Activated naive CD4-positive, alpha-beta T cell (primary cell): ENCODE results near the gene FAM107B.
A peak's percentile ranks its signal among the peaks of the same experiment; 100 is the strongest.
"Not testable (repeated sequence)": the region's sequence is repeated elsewhere in the genome, so short reads cannot be mapped to it uniquely, and the experiment has no call there.

Source experiments
- DNase-seq, 4 experiments: peaks; one replicate each; lab custom pipeline; 2025; lab: John Stamatoyannopoulos, UW

The FAM107B gene

DNA sequence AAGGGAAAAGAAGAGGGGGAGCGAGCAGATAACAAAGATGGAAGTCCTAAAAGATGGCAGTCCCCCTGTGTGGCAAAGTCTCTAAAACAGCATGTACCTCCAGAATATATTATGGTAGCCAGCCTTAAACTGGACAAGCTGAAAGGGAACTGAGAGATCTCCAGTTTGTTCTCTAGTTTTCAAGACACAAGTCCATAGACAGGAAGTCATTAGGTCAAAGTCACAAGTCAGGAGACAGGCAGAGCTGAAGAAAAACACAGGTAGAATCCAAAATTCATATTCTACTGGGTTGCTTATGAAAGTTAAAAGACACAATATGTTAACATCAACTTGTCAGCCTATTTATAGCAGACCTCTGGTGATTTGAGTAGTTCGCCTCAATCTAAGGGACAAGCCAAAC, 38.7 kb downstream of the FAM107B start:
- no peak for DNase-seq

DNA sequence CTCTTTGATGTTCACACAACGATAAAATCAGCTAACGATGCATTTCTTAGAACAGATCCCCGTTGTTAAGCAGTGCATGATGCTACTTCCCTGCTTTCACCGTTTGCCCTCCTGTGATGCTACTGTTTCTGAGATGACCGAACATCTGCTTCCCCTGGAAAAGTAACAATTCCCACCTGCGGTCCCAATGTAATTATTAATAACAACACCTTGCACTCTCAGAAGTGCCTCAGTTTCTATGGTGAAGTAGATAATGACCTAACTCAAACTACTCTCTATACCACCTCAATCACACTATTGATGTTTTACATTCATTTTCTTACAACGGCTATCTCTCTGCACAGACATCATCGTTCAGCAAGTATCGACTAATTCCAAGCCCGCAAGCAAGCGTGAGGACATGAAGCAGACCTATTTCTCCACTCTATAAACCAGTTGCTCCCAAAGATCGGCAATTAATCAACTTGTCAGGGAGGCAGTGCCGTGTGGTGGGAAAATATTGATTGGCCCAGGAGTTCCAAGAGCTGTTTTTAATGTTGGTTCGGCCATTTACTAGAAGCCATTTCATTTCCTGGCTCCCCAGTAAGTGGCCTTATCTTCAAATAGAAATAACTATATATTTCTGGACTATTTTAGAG, 42.7 kb downstream of the FAM107B start:
- no peak for DNase-seq

DNA sequence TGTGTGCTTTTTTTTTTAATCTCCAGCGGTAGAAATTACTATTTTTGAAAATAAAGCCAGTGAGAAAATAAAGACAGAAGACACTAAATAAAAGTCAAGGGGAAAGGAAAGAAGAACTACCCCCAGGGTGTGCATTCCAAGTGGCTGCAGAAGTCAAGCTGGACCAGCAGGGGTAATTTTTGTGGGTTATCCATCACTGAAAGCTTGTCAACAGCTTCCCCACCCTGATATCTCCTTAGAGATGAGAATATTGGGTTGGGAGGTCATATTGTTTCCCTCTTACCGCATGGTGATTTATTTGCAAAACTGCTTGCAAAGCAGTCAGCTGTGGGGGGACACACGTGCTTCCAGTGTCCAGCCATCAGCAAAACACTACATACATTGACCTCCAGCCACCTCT, 46.4 kb downstream of the FAM107B start:
- DNase-seq, result no peak

DNA sequence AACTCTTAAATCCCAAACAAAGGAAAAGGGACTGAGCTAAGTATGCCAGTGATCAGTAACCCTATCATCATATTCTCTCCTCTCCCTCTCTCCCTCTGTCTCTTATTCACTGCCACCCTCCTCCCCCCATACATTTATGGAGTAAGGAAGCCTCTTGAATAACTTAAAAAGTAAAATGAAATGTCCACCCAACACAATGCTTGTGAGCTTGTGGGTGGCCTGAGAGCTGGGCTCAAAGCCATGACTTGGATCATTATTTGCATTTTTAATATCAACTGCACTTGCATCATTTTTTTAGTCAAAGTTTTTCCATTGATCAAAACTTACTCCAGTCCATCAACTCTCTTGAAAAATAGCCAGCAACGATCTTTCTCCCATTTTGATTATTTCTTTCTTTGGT, 46.8 kb downstream of the FAM107B start:
- no peak for DNase-seq

DNA sequence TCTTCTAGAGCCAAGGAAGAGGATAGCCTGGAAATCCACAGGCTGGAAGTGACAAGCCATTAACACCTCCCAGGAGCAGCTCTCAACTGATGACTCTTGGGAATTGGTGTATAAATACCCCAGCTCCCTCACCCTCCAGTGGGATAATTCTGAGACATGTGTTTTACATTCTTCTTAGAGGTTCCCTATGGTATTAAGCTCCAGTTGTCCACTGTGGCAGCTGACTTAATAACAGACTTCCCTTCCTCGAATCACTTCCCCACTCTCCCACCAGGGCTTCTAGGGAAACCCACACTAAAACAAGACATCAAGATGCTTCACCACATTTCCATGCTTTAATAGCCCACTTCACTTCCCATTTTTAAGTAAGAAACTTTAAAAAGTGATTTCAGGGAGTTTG, 47.2 kb downstream of the FAM107B start:
- DNase-seq, result no peak

DNA sequence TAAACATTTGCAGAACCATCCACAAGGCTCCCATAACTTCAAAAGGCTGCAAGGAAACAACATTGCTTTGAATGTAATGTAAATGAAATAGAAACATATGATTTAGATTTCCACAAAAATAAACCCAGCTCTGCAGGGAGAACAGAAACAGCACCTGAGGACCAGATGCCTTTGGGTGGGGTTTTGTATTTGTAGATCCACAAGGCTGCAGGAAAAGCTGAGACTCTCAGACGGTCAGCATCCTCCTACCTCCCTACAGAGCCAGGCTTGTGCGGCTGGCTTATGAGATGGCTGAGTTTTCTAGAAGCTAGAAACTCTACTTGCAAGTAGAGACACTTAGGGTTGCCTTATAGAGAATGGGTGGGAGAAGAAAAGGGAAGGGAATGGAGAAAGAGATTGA, 49.8 kb downstream of the FAM107B start:
- DNase-seq, result no peak

DNA sequence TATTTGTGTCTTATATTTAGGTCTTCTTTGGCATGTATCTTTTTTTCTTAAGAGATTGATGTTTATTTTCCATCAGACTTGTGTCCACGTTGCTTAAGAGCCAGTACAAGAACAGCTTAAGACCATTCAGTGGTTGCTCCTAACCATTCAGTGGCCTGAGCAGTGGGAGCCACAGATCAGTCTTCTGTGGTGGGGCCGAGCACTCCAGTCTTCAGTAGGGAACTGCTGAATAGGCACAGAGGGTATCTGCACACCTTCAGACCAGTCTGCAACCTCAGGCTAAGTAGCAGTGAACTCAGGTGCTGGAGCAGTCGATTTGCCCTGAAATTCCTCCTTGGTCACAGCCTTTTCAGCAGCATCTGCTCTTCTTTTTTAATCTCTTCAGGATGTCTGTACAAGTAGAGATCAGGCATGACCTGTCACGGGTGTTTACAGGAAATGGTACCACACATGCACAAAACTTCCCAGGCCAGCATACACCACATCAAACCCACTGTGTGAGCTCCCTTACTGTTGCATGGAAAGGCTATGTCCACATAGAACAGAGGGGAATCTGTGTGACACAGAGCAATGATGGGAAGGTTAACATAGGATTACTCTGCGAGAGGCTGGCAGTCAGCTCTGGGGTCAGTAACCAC, 51.5 kb downstream of the FAM107B start:
- peak in 1 of 4 experiments; percentile 15 for DNase-seq

DNA sequence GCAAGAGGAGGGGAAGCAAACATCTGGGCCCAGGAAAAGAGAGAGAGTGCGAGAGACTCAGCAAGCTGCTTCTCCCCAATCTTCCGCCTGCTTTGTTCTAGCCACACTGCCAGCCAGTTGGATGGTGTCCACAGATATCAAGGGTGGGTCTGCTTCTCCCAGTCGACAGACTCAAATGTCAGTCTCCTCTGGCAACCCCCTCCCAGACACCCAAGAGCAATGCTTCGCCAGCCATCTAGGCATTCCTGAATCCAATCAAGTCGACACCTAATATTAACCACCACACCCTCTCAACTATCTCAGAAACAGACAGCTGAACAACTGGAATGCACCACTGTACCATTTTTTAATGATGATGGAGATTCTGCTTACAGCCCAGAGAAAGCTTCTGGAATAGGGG, 57.1 kb downstream of the FAM107B start:
- DNase-seq, result no peak

DNA sequence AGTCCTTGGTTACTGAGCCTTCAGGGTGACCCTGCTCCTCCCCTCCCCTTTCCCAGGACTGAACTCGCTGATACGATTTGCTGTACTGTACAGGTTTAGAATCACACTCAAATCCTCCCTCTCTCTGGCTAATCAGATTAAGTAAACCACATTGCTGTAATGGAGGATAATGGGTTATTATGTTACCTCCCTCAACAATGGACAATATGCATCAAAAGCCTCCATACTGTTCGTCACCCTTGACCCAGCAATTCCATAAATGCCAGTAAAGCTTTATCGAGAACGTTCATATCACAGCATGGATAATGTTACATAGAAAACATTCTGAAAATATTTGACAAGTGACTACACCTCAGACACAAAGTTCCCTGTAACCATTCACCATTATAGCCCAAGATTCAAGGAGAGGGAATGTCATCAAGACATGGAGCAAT, 61.7 kb downstream of the FAM107B start:
- DNase-seq, result no peak

DNA sequence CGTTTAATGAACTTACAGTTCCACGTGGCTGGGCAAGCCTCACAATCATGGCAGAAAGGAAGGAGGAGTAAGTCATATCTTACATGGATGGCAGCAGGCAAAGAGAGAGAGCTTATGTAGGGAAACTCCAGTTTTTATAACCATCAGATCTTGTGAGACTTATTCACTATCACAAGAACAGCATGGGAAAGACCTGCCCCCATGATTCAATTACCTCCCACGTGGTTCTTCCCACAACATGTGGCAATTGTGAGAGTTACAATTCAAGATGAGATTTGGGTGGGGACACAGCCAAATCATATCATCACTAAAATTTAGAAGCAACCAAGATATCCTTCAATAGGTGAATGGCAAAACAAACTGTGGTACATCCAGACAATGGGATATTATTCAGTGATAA, 65.4 kb downstream of the FAM107B start:
- DNase-seq, result not testable (repeated sequence)

DNA sequence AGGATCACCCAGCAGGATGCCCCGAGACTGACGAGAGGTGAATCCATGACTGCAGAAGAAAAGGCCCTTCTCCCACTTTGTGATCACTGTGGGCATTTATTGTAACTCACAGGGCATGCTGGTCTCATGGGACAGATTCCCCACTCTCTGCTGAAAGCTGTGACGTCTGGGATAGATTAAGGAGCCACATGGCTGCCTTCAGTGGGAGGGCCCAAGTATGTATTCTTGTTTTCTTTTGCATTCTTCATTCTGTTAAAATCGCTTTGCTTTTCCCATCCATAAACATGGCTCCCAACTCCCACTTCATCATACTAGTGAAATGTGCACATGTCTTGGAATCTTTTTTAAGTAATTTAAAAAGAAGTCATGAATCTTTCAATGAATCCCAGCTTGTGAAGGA, 67.2 kb downstream of the FAM107B start:
- DNase-seq, result no peak

DNA sequence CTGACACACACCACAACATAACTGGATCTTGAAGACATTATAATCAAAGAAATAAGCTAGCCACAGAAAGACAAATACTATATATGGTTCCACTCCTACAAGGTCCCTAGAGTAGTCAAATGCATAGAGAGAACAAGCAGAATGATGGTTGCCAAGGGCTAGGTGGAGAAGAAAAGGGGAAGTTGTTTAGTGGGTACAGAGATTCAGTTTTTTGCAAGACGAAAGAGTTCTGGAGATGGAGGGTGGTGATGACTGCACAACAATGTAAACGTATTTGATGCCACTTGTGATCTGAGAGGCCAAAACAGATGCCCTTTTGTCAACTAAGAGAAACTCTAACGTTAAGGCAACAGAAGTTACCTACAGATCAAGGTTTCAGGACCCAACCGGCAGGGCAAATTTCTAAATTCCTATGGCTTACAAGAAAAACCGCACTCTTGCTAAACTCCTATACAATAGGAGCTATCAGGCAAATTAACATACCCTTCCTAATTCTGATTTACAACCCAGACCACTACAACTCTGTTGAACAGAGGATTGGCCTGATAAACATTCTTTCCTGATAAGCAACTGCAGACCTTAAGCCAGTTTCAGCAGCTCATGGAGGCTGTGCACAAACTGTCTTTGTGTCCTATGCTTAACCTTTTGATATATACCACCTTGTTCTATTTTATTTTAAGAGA, 69.0 kb downstream of the FAM107B start:
- no peak for DNase-seq

DNA sequence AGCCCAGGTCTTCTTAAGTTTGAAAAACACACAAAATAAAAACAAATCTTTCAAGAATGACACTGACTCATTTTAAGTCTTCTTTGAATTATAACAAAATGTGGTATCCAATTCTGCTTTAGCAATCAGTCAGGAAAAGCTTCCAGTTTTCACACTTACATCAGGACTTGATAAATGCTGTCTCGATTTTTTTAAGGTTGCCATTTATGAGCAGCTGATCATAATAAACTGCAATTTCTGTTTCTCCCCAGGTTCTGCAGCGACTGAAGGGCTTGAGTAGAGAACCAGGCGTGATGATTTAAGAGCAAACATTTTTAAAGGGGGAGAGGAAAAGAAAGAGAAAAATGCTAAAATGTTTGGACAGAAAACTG, 71.1 kb downstream of the FAM107B start:
- DNase-seq, result no peak

DNA sequence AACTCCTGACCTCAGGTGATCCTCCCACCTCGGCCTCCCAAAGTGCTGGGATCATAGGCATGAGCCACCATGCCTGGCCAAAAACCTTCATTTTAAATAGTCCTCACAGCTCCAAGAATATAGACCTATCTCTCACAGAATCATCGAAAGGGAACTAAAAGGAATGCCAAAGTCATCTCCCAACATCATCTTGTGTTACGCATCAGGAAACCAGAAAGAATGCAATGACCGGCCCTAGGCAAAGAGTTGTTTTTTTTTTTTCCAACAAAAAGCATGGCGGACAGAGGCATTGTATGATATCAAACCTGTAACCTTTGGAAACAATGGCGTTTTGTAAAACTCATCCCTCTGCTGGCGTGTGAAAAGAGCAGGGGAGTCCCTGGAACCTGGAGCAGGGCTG, 73.2 kb downstream of the FAM107B start:
- DNase-seq, result no peak

DNA sequence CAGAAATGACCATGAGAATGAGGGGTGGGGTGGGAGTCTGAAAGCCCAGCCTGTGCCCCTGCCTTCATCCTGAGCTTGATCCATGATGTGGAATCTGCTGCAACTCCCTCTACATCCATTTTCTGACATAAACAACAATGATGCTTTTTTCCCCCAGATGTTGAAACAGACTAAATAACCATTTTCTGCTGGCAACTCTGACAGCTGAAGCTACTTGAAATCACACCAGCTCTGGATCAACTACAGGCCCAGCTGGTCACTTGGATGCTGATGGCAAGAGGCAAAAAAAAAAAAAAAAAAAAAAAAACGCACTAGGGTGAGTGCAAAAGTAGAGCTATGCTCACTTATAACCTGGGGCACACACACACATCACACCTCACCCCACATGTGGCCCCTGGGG, 74.2 kb downstream of the FAM107B start:
- no peak for DNase-seq

DNA sequence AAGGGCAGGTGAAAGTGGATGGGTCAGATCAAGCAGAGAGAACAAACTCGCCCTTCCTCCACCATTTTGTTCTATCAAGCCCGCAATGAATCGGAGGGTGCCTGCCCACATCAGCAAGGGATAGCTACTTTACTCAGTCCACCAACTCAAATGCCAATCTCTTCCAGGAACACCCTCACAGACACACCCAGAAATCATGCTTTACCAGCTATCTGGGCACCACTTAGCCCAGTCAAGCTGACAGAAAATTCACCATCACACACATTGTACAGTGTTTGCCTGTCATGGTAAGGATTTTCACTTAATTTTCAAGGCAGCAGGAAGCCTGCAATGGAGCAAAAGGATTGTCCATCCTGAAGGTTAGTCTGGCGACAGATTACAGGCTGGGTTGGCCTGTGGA, 75.2 kb downstream of the FAM107B start:
- no peak for DNase-seq

DNA sequence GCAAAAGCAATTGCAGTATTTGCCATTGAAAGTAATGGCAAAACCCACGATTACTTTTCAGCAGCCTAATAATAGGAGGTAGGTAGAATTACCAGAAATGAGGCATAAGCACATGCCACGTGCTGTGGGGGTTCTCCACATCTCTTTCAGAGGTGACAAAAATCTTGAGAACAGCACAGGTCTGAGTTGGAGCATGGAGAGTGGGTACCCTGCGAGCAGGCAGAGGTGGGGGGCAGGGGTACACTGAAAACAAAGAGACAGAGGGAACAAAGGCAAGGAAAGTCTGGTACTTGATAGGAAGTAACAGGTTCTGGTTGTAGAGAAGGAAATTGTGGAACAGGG, 75.9 kb downstream of the FAM107B start:
- no peak for DNase-seq

DNA sequence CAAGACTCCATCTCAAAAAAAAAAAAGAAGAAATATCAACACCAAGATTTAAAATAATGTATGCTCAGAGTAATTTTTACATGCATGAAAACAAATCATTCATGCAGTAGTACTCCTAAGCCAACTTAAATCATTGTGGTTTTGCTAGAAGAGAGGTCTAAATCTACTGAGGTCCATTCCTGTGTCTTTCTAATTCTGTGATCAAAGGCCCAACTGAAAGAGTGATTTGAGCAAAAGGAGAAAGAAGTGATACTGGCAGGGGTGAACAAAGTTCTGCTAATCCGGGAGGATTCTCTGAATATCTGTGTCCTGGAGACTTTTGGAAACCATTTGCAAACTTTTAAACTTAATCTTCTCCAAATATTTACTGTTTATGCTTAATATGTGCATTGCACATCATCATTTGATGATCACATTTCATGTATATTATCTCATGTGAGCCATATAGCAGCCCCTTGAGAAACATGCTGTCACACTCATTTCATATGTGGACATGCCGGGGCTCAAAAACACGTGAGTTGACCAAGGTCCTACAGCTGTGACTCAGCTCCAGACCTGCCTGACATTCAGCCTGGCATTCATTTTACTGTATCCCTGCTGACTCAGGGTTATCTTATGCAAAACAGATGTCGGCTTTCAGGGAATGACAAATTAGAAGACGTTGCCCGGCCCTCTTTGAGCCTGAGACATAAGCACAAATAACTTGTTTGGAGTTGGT, 76.4 kb downstream of the FAM107B start:
- no peak for DNase-seq

DNA sequence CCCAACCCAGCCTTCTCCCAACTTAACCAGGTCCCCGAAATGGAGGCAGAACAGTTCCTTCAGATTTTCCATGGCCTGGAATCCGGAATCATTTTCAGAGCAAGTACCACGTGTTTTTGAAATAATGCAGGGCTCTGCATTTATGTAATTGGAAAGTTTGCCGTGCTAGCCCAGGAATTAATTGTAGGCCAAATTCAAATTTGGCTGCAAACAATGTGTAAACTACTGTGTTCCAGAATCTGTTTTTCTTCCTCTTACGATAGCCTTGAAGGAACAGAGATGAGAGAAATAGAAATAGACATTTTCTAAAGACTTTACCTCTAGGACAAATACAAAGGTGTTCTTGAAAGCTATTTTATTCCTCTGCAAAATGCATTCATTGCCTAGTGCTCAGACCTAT, 77.4 kb downstream of the FAM107B start:
- DNase-seq, result no peak

DNA sequence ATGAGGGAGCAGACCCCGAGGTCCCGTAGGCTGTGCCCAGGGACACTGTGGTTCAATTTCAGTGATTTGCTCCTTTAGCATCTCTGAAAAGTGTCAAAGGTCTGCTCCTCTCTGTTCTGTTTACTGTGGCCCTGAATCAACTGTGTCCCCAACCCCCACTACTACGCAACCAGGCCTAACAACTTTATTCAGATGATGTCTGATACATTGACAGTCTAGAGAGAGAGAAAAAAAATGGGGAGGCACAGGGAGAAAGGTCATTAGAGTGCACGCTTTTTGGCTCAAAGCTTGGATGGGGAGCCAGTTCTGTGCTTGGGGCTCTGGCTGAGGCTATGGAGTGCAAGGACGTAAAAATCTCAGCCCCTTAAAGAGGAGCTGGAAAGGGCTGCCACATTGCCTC, 77.9 kb downstream of the FAM107B start:
- DNase-seq, result no peak

DNA sequence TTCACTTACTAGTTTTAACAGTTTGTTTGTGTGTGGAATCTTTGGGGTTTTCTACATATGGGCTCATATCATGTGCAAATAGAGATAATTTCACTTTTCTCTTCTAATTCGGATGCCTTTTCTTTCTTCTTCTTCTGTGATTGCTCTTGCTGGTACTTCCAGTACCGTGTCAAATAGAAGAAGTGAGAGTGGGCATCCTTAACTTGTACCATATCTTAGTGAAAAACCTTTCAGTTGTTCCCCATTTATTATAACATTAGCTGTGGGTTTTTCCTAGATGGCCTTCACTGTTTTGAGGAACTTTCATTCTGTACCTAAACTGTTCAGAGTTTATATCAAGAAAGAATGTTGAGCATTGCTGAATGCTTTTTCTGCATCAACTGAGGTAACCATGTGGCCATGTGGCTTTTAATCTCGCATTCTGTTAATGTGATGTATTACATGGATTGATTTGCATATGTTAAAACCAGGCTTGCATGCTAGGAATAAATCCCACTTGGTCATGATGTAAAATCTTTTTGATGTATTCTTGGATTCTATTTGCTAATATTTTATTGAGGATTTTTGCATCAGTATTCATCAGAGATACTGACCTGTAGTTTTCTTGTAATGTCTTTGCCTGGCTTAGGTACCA, 78.7 kb downstream of the FAM107B start:
- DNase-seq, result no peak

DNA sequence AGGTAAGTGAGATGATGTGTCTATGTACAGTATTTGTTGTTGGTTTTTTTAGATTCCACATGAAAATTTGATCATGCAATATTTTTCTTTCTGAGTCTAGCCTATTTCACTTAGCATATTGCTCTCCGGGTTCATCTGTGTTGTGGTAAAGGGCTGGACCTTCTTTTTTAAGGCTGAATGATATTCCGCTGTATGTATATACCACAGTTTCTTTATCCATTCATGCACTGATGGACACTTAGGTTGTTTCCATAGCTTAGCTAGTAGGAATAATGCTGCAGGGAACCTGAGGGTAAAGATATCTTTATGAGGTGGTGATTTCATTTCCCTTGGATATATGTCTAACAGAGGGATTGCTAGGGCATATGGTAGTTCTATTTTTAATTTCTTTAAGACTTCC, 80.8 kb downstream of the FAM107B start:
- DNase-seq, result no peak
